22Rv1 (cell line): Measurements from ENCODE around the gene CNKSR3.

Experiments used
- ZFX ChIP-seq: fragments of 450-650 bp; IDR thresholded peaks from 2 replicates; pipeline ENCODE4 v1.6.1; 2017; ENCODE audit warnings: antibody characterized with exemption, borderline replicate concordance
- TF ChIP-seq, protein P1 (sequence below): fragments of 450-650 bp; IDR thresholded peaks from 2 replicates; pipeline ENCODE4 v1.5.1; 2017; ENCODE audit warnings: mild to moderate bottlenecking

- TF ChIP-seq, protein P1, sequence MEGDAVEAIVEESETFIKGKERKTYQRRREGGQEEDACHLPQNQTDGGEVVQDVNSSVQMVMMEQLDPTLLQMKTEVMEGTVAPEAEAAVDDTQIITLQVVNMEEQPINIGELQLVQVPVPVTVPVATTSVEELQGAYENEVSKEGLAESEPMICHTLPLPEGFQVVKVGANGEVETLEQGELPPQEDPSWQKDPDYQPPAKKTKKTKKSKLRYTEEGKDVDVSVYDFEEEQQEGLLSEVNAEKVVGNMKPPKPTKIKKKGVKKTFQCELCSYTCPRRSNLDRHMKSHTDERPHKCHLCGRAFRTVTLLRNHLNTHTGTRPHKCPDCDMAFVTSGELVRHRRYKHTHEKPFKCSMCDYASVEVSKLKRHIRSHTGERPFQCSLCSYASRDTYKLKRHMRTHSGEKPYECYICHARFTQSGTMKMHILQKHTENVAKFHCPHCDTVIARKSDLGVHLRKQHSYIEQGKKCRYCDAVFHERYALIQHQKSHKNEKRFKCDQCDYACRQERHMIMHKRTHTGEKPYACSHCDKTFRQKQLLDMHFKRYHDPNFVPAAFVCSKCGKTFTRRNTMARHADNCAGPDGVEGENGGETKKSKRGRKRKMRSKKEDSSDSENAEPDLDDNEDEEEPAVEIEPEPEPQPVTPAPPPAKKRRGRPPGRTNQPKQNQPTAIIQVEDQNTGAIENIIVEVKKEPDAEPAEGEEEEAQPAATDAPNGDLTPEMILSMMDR, result no peak
- no peak for TF ChIP-seq ZFX
Observed at GRCh38 chr6:154432533-154433476, 77.7 kb downstream of the CNKSR3 start.
